Epithelial cell of proximal tubule (primary cell): ENCODE results near the gene ARHGAP4. TPM values are rescaled to one million over a fixed set of nuclear protein-coding genes. Genes with fewer than 3 reads are reported as not detected.

ENCODE experiments used
- DNase-seq: peaks from one replicate; pipeline ENCODE4 v3.0.0-alpha.2; 2011; ENCODE audit warnings: low read depth
- H3K4me3 ChIP-seq: 2 replicates; pipeline ENCODE4 v1.5.1; 2011; ENCODE audit warnings: low read depth, mild to moderate bottlenecking, low read length
- total RNA-seq: library from RNA; depleted of rRNA; stranded (reverse); fragments of >200 nt; gene quantifications from 2 replicates; pipeline ENCODE4 v1.2.3, GENCODE V29; 2015
- TF ChIP-seq, protein P1 (sequence below): conservative IDR thresholded peaks from 2 replicates; pipeline ENCODE4 v1.5.1; 2012; ENCODE audit warnings: low read depth, mild to moderate bottlenecking, low read length

Gene ARHGAP4
- 11.6 and 20.2 TPM in 2 replicates for total RNA-seq

GRCh38 chrX:153925739-153926551 is at the start of gene ARHGAP4:
Gene ARHGAP4, minus strand, starts transcription at chrX:153926264. Its CDS starts 62 bp downstream, at chrX:153926202.
- TF ChIP-seq, protein P1, sequence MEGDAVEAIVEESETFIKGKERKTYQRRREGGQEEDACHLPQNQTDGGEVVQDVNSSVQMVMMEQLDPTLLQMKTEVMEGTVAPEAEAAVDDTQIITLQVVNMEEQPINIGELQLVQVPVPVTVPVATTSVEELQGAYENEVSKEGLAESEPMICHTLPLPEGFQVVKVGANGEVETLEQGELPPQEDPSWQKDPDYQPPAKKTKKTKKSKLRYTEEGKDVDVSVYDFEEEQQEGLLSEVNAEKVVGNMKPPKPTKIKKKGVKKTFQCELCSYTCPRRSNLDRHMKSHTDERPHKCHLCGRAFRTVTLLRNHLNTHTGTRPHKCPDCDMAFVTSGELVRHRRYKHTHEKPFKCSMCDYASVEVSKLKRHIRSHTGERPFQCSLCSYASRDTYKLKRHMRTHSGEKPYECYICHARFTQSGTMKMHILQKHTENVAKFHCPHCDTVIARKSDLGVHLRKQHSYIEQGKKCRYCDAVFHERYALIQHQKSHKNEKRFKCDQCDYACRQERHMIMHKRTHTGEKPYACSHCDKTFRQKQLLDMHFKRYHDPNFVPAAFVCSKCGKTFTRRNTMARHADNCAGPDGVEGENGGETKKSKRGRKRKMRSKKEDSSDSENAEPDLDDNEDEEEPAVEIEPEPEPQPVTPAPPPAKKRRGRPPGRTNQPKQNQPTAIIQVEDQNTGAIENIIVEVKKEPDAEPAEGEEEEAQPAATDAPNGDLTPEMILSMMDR: no peak
- H3K4me3 ChIP-seq: peak within 1 kb of the TSS; percentile 69
- no peak for DNase-seq

DNA sequence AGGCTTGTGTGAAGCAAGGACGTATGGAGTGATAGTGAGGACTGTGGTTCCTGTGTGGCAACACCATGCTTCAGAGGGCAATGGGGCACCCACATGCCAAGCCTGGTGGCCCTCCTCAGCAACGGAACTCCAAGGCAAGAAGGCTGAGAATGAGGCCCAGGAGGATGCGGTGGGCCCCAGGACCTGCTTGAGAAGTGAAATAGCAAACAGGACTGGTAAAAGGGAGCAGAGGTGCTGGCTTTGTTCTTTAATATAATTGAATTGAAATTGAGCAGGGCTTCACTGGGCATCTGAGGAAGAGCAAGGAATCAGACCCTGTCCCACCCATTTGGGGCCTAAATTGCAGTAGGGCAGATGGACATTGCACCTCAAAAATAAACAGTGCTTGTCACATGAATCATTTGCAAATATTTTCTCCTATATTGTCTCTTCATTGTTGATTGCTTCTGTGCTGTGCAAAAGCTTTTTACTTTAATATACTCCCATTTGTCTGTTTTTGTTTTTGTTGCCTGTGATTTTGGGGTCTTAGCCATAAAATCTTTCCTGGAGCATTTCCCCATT is 48.7 kb upstream of the ARHGAP4 start:
- no peak for DNase-seq
- TF ChIP-seq, protein P1: no peak
- no peak overlapping the region for H3K4me3 ChIP-seq

DNA sequence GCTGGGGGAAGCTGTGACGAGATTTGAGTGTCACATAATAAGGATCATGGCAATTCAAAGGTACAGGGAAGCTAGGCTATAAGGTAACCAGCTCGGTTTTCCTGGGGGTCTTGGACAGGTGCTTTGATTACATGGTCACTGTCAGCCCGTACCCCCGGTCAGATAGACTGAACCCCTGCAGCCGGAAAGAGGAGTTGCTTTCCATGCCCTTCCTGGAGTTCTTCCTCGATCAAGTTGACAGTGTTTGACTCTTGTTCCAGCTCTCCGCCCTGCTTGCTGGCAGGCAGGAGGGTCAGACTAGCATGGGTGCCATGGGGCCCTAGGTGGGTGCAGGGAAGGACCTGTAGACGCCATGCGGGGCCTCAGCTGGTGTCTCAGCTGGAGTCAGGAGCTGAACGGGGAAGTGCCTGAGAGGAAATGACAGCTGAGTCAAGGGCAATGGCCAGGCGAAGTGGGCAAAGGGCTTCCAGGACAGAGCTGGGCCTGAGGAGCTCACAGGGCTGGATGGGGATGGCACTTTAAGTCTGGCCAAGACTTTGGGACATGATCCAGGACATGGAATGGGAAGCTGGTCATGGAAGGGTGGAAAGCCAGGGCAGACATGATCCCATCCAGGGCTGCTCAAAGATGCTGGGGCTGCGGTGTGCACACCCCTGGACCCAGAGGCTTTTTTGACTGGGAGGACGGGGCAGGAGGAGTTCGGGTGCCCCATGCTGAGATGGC is 48.1 kb upstream of the ARHGAP4 start:
- DNase-seq: no peak
- TF ChIP-seq, protein P1: no peak
- peak overlapping the region; percentile 62 for H3K4me3 ChIP-seq

- peak overlapping the region; percentile 62 for H3K4me3 ChIP-seq
- DNase-seq: no peak
Observed at GRCh38 chrX:153973127-153974002, 47.3 kb upstream of the ARHGAP4 start.

GRCh38 chrX:153972368-153973126 is 46.5 kb upstream of the ARHGAP4 start, which contains the start of gene TMEM187:
Gene TMEM187, plus strand, starts transcription at chrX:153972754. Its CDS starts 9,309 bp downstream, at chrX:153982063.
- peak within 1 kb of the TSS; percentile 83 for H3K4me3 ChIP-seq
- TF ChIP-seq, protein P1: no peak
- no peak for DNase-seq

More at GRCh38 chrX:153973127-153974002, 47.3 kb upstream of the ARHGAP4 start:
- TF ChIP-seq, protein P1: no peak
